Ascending aorta (tissue), 2 donors: ENCODE results near the gene PDLIM5. TPM values are rescaled to one million over a fixed set of nuclear protein-coding genes. Genes with fewer than 3 reads are reported as not detected.
"Not testable (repeated sequence)": the region's sequence is repeated elsewhere in the genome, so short reads cannot be mapped to it uniquely, and the experiment has no call there.

Source experiments
- DNase-seq, 2 donors: peaks; one replicate each; pipeline ENCODE4 v3.0.0-alpha.2; 2019; ENCODE audit warnings: low spot score in 2 of 2
- H3K27ac ChIP-seq, 2 donors: fragments of 200-600 bp; sonication (generic); one replicate each; pipeline ENCODE4 v1.5.1; 2016 to 2017; ENCODE audit warnings: mild to moderate bottlenecking in 1 of 2
- H3K27me3 ChIP-seq: fragments of 200-600 bp; sonication (generic); one replicate; pipeline ENCODE4 v1.5.1; 2017
- H3K36me3 ChIP-seq, 2 donors: fragments of 200-600 bp; sonication (generic); one replicate each; pipeline ENCODE4 v1.5.1; 2016
- H3K4me1 ChIP-seq, 2 donors: fragments of 200-600 bp; sonication (generic); one replicate each; pipeline ENCODE4 v1.5.1; 2016 to 2017; ENCODE audit warnings: mild to moderate bottlenecking in 1 of 2
- H3K4me3 ChIP-seq, 2 donors: fragments of 200-600 bp; sonication (generic); one replicate each; pipeline ENCODE4 v1.5.1; 2016 to 2017; ENCODE audit warnings: mild to moderate bottlenecking in 1 of 2
- H3K9me3 ChIP-seq, 2 donors: fragments of 200-600 bp; sonication (generic); one replicate each; pipeline ENCODE4 v1.5.1; 2016
- intact Hi-C: fragments of 100-400 bp; cut with DNase I; formaldehyde crosslinking; loops from one replicate; pipeline ENCODE4 v1.15.1; 2023
- total RNA-seq: library from RNA; depleted of rRNA; stranded (reverse); fragments of >200 nt; gene quantifications from one replicate; pipeline ENCODE4 v1.1.0, GENCODE V29; 2016
- TF ChIP-seq, protein P1 (sequence below), 3 experiments: fragments of 200-600 bp in 2 of 3; fragments of 450-650 bp in 1 of 3; sonication (generic) in 2 of 3; IDR thresholded peaks; one replicate each; pipeline ENCODE4 v1.5.1; 2016 to 2019; ENCODE audit warnings: antibody characterized with exemption in 3 of 3, mild to moderate bottlenecking in 1 of 3, moderate library complexity in 1 of 3

Gene PDLIM5
- total RNA-seq, 1 donor from 2014 or later: 103 TPM

- H3K27ac ChIP-seq: peak overlapping the region in 1 of 2 donors; percentile 44
- DNase-seq: no peak
- TF ChIP-seq, protein P1, sequence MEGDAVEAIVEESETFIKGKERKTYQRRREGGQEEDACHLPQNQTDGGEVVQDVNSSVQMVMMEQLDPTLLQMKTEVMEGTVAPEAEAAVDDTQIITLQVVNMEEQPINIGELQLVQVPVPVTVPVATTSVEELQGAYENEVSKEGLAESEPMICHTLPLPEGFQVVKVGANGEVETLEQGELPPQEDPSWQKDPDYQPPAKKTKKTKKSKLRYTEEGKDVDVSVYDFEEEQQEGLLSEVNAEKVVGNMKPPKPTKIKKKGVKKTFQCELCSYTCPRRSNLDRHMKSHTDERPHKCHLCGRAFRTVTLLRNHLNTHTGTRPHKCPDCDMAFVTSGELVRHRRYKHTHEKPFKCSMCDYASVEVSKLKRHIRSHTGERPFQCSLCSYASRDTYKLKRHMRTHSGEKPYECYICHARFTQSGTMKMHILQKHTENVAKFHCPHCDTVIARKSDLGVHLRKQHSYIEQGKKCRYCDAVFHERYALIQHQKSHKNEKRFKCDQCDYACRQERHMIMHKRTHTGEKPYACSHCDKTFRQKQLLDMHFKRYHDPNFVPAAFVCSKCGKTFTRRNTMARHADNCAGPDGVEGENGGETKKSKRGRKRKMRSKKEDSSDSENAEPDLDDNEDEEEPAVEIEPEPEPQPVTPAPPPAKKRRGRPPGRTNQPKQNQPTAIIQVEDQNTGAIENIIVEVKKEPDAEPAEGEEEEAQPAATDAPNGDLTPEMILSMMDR (IDR thresholded peaks at IDR 0.05): no peak
- no peaks in the 10 kb centered on the region for H3K9me3 ChIP-seq
- H3K4me3 ChIP-seq: no peak overlapping the region
- intact Hi-C loops: no loop called here
- H3K27me3 ChIP-seq: no peaks in the 10 kb centered on the region
- H3K36me3 ChIP-seq: no peaks in the 10 kb centered on the region
- peaks cover 14 to 46% of the 10 kb centered on the region in 2 donors for H3K4me1 ChIP-seq
These were observed 17.6 kb downstream of the PDLIM5 start for GRCh38 chr4:94469221-94469784.

DNA sequence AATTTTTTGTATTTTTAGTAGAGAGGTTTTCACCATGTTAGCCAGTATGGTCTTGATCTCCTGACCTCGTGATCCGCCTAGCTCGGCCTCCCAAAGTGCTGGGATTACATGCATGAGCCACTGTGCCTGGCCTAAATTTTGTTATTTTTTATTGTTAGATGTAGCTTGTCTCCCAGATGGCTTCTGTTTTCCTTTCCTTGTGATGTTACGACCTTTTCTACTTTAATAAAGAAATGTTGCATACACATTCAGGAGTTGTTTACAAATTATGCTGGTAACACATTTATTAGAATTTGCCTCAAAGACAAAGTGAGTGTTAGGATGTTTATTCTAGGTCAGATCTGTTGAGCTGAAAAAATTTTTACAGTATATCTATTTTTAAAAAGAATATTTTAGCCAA, 18.4 kb downstream of the PDLIM5 start:
- intact Hi-C loops: no loop called here
- Histone ChIP-seq H3K36me3 (no peaks in the 10 kb centered on the region), H3K27me3 (no peaks in the 10 kb centered on the region), H3K9me3 (no peaks in the 10 kb centered on the region), H3K4me1 (peaks cover 14 to 48% of the 10 kb centered on the region in 2 donors), H3K4me3 (no peak overlapping the region), H3K27ac (no peak overlapping the region)
- TF ChIP-seq, protein P1 (IDR thresholded peaks at IDR 0.05): no peak
- DNase-seq: no peak

DNA sequence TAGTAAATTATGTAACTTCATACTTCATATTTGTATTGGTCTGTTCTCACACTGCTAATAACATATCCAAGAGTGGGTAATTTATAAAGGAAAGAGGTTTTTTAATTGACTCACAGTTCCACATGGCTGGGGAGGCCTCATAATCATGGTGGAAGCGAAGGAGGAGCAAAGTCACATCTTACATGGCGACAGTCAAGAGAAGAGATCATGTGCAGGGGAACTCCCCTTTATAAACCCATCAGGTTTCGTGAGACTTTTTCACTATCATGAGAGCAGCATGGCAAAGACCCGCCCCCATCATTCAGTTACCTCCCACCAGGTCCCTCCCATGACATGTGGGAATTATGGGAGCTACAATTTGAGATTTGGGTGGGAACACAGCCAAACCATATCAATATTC, 19.0 kb downstream of the PDLIM5 start:
- H3K27me3 ChIP-seq, DNase-seq, intact Hi-C loops, H3K4me3 ChIP-seq, H3K9me3 ChIP-seq, H3K36me3 ChIP-seq, H3K27ac ChIP-seq: not testable (repeated sequence)
- peaks cover 14 to 44% of the 10 kb centered on the region in 2 donors for H3K4me1 ChIP-seq

GRCh38 chr4:94472056-94472826, 20.5 kb downstream of the PDLIM5 start:
- Histone ChIP-seq H3K27ac (peak overlapping the region; percentile 39 to 48), H3K4me3 (no peak overlapping the region), H3K27me3 (no peaks in the 10 kb centered on the region), H3K36me3 (no peaks in the 10 kb centered on the region), H3K9me3 (no peaks in the 10 kb centered on the region), H3K4me1 (peaks cover 14 to 40% of the 10 kb centered on the region in 2 donors)
- no peak for DNase-seq
- TF ChIP-seq, protein P1 (IDR thresholded peaks at IDR 0.05): no peak
- intact Hi-C loops: no loop called here

DNA sequence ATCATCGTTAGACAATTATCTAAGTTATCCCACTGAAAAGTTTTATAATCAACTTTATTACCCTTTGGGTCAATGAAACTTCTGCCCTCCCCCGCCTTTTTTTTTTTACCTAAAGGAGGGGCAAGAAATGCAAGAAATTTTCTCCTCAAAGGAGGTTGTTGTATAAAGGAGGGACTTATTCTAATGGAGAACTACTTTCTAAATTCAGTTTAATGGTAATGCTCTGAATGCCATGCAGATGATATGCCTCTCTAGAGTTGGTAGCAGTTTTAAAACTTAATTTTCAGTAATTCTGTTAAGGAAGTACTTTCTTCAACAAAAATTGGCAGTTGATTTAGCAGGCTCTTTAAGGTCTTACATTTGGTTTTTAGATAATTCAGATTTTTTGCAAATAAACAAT, 23.3 kb downstream of the PDLIM5 start:
- H3K27ac ChIP-seq: no peak overlapping the region
- TF ChIP-seq, protein P1 (IDR thresholded peaks at IDR 0.05): no peak
- no peak overlapping the region for H3K4me3 ChIP-seq
- no peaks in the 10 kb centered on the region for H3K9me3 ChIP-seq
- H3K27me3 ChIP-seq: no peaks in the 10 kb centered on the region
- no peak for DNase-seq
- no peaks in the 10 kb centered on the region for H3K36me3 ChIP-seq
- peaks cover 2 to 41% of the 10 kb centered on the region in 2 donors for H3K4me1 ChIP-seq
- intact Hi-C loops: no loop called here

- no peak overlapping the region for H3K27ac ChIP-seq
- H3K4me3 ChIP-seq: no peak overlapping the region
- no peak for DNase-seq
- H3K27me3 ChIP-seq: no peaks in the 10 kb centered on the region
- intact Hi-C loops: no loop called here
- H3K9me3 ChIP-seq: no peaks in the 10 kb centered on the region
- no peaks in the 10 kb centered on the region for H3K36me3 ChIP-seq
- TF ChIP-seq, protein P1 (IDR thresholded peaks at IDR 0.05): no peak
- peaks cover 4 to 46% of the 10 kb centered on the region in 2 donors for H3K4me1 ChIP-seq
These were observed 24.1 kb downstream of the PDLIM5 start for GRCh38 chr4:94475794-94476193.
